ENCODE measurements around the gene HERPUD2. TPM values are rescaled to one million over a fixed set of nuclear protein-coding genes. Genes with fewer than 3 reads are reported as not detected.
"Not testable (repeated sequence)": the region's sequence is repeated elsewhere in the genome, so short reads cannot be mapped to it uniquely, and the experiment has no call there.

HERPUD2 gene
- total RNA-seq, 1 donor from 2014 or later, result 25.9 TPM

- no peak for DNase-seq (ENCODE audit: low spot score)
Measured at GRCh38 chr7:35623381-35623780, 71.6 kb downstream of the HERPUD2 start.

GRCh38 chr7:35619863-35620262 is 75.1 kb downstream of the HERPUD2 start:
- no peak for DNase-seq (ENCODE audit: low spot score)

GRCh38 chr7:35617041-35617440 is 77.9 kb downstream of the HERPUD2 start:
- no peak for DNase-seq (ENCODE audit: low spot score)

- DNase-seq (ENCODE audit: low spot score), result no peak
Measured at GRCh38 chr7:35613150-35613549, 81.8 kb downstream of the HERPUD2 start.

GRCh38 chr7:35605760-35606159 is 89.2 kb downstream of the HERPUD2 start:
- DNase-seq (ENCODE audit: low spot score), result no peak

GRCh38 chr7:35604595-35604994 is 90.3 kb downstream of the HERPUD2 start:
- DNase-seq (ENCODE audit: low spot score), result no peak

- no peak for DNase-seq (ENCODE audit: low spot score)
Measured at GRCh38 chr7:35599645-35600044, 95.3 kb downstream of the HERPUD2 start.

GRCh38 chr7:35599061-35599460 is 95.9 kb downstream of the HERPUD2 start:
- DNase-seq (ENCODE audit: low spot score), result no peak

- DNase-seq (ENCODE audit: low spot score), result no peak
Measured at GRCh38 chr7:35596061-35596460, 98.9 kb downstream of the HERPUD2 start.

- no peak for DNase-seq (ENCODE audit: low spot score)
Measured at GRCh38 chr7:35593899-35594298, 101.0 kb downstream of the HERPUD2 start.

- DNase-seq (ENCODE audit: low spot score), result no peak
Measured at GRCh38 chr7:35588647-35589046, 106.3 kb downstream of the HERPUD2 start.

GRCh38 chr7:35584990-35585389 is 109.9 kb downstream of the HERPUD2 start:
- no peak for DNase-seq (ENCODE audit: low spot score)

GRCh38 chr7:35584533-35584932 is 110.4 kb downstream of the HERPUD2 start:
- DNase-seq (ENCODE audit: low spot score), result not testable (repeated sequence)

Other genes starting within 250 kb of the HERPUD2 start
- gene SEPTIN7, start 105.9 kb upstream of the HERPUD2 start, total RNA-seq, result 195 TPM